ENCODE data around the gene SELENOI. TPM values are rescaled to one million over a fixed set of nuclear protein-coding genes. Genes with fewer than 3 reads are reported as not detected.

SELENOI gene
- total RNA-seq, 1 donor from 2014 or later = 28.2 TPM

- Mint-ChIP-seq H3K36me3 (ENCODE audit: low read depth, unreplicated experiment) (peaks cover 5% of the 10 kb centered on the region), H3K27ac (ENCODE audit: unreplicated experiment) (no peak overlapping the region), H3K4me1 (ENCODE audit: unreplicated experiment) (no peaks in the 10 kb centered on the region), H3K27me3 (ENCODE audit: unreplicated experiment) (peaks cover 1% of the 10 kb centered on the region), H3K4me3 (ENCODE audit: unreplicated experiment) (no peak overlapping the region), H3K9me3 (ENCODE audit: unreplicated experiment) (no peaks in the 10 kb centered on the region)
- TF ChIP-seq, protein P1, sequence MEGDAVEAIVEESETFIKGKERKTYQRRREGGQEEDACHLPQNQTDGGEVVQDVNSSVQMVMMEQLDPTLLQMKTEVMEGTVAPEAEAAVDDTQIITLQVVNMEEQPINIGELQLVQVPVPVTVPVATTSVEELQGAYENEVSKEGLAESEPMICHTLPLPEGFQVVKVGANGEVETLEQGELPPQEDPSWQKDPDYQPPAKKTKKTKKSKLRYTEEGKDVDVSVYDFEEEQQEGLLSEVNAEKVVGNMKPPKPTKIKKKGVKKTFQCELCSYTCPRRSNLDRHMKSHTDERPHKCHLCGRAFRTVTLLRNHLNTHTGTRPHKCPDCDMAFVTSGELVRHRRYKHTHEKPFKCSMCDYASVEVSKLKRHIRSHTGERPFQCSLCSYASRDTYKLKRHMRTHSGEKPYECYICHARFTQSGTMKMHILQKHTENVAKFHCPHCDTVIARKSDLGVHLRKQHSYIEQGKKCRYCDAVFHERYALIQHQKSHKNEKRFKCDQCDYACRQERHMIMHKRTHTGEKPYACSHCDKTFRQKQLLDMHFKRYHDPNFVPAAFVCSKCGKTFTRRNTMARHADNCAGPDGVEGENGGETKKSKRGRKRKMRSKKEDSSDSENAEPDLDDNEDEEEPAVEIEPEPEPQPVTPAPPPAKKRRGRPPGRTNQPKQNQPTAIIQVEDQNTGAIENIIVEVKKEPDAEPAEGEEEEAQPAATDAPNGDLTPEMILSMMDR (IDR thresholded peaks at IDR 0.05; ENCODE audit: unreplicated experiment) = no peak
- DNase-seq (ENCODE audit: low spot score) = no peak
Observed at GRCh38 chr2:26395394-26395793, 49.5 kb downstream of the SELENOI start.

- TF ChIP-seq, protein P1 (IDR thresholded peaks at IDR 0.05; ENCODE audit: unreplicated experiment) = no peak
- no peaks in the 10 kb centered on the region for H3K4me1 Mint-ChIP-seq (ENCODE audit: unreplicated experiment)
- H3K36me3 Mint-ChIP-seq (ENCODE audit: low read depth, unreplicated experiment) = peaks cover 5% of the 10 kb centered on the region
- no peak overlapping the region for H3K4me3 Mint-ChIP-seq (ENCODE audit: unreplicated experiment)
- no peaks in the 10 kb centered on the region for H3K9me3 Mint-ChIP-seq (ENCODE audit: unreplicated experiment)
- no peak overlapping the region for H3K27ac Mint-ChIP-seq (ENCODE audit: unreplicated experiment)
- peaks cover 3% of the 10 kb centered on the region for H3K27me3 Mint-ChIP-seq (ENCODE audit: unreplicated experiment)
- DNase-seq (ENCODE audit: low spot score) = no peak
Observed at GRCh38 chr2:26396734-26397298, 50.9 kb downstream of the SELENOI start.

GRCh38 chr2:26399771-26400376, 53.9 kb downstream of the SELENOI start:
- Mint-ChIP-seq H3K4me1 (ENCODE audit: unreplicated experiment) (no peaks in the 10 kb centered on the region), H3K4me3 (ENCODE audit: unreplicated experiment) (no peak overlapping the region)
- TF ChIP-seq, protein P1 (IDR thresholded peaks at IDR 0.05; ENCODE audit: unreplicated experiment) = no peak

DNA sequence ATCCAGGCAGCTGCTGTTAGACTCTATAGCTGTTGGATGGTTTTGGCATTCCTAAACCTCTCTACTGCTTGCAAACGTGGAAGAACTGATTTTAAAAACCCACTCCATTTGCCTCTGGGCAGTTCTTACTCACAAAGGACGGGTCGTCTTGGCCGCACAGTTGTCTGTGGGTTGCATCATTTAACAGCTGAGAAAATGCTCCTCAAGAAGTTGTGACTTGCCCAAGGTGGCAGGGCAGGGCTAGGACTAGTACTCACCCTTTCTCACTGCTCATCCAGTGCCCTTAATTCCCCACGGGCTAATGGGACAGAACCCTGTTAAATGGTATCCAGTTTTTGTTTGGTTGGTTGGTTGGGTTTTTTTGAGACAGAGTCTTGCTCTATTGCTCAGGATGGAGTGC, 54.8 kb downstream of the SELENOI start:
- no peak for DNase-seq (ENCODE audit: low spot score)
- H3K27me3 Mint-ChIP-seq (ENCODE audit: unreplicated experiment) = peaks cover 3% of the 10 kb centered on the region
- TF ChIP-seq, protein P1 (IDR thresholded peaks at IDR 0.05; ENCODE audit: unreplicated experiment) = no peak
- no peaks in the 10 kb centered on the region for H3K9me3 Mint-ChIP-seq (ENCODE audit: unreplicated experiment)
- H3K27ac Mint-ChIP-seq (ENCODE audit: unreplicated experiment) = no peak overlapping the region
- H3K4me3 Mint-ChIP-seq (ENCODE audit: unreplicated experiment) = no peak overlapping the region
- peaks cover 2% of the 10 kb centered on the region for H3K36me3 Mint-ChIP-seq (ENCODE audit: low read depth, unreplicated experiment)
- no peaks in the 10 kb centered on the region for H3K4me1 Mint-ChIP-seq (ENCODE audit: unreplicated experiment)

More at GRCh38 chr2:26399771-26400376, 53.9 kb downstream of the SELENOI start:
- Mint-ChIP-seq H3K27ac (ENCODE audit: unreplicated experiment) (no peak overlapping the region), H3K27me3 (ENCODE audit: unreplicated experiment) (peaks cover 3% of the 10 kb centered on the region), H3K9me3 (ENCODE audit: unreplicated experiment) (no peaks in the 10 kb centered on the region), H3K36me3 (ENCODE audit: low read depth, unreplicated experiment) (peaks cover 5% of the 10 kb centered on the region)
- DNase-seq (ENCODE audit: low spot score) = no peak

Measured in endothelial cell (in vitro differentiated cells).